IPS-15b (cell line): ENCODE measurements around the gene DIDO1.
"Not testable (repeated sequence)": the region's sequence is repeated elsewhere in the genome, so short reads cannot be mapped to it uniquely, and the experiment has no call there.

Experiments
- H3K27me3 ChIP-seq: one replicate; pipeline ENCODE4 v1.6.1; 2013; ENCODE audit warnings: low read length; ENCODE audit not compliant: control insufficient read depth, insufficient read depth
- H3K36me3 ChIP-seq: one replicate; pipeline ENCODE4 v1.6.1; 2013; ENCODE audit warnings: low read length; ENCODE audit not compliant: control insufficient read depth, insufficient read depth
- H3K4me1 ChIP-seq: one replicate; pipeline ENCODE4 v1.6.1; 2013; ENCODE audit warnings: mild to moderate bottlenecking, low read length; ENCODE audit not compliant: control insufficient read depth, insufficient read depth
- H3K4me3 ChIP-seq: one replicate; pipeline ENCODE4 v1.5.1; 2013; ENCODE audit warnings: low read depth, low read length
- H3K9ac ChIP-seq: one replicate; pipeline ENCODE4 v1.6.1; 2013; ENCODE audit warnings: low read depth, mild to moderate bottlenecking, low read length
- H3K9me3 ChIP-seq: one replicate; pipeline ENCODE4 v1.6.1; 2013; ENCODE audit warnings: mild to moderate bottlenecking, low read length; ENCODE audit not compliant: control insufficient read depth, insufficient read depth

Gene DIDO1

GRCh38 chr20:62931464-62931863 lies 5.2 kb upstream of the DIDO1 start:
- H3K4me3 ChIP-seq: no peak overlapping the region
- peaks cover 12% of the 10 kb centered on the region for H3K36me3 ChIP-seq
- no peaks in the 10 kb centered on the region for H3K9me3 ChIP-seq
- H3K9ac ChIP-seq: no peak overlapping the region
- H3K27me3 ChIP-seq: no peaks in the 10 kb centered on the region
- peaks cover 43% of the 10 kb centered on the region for H3K4me1 ChIP-seq

- H3K36me3 ChIP-seq: peaks cover 3% of the 10 kb centered on the region
- peak overlapping the region; percentile 79 for H3K9ac ChIP-seq
- H3K27me3 ChIP-seq: no peaks in the 10 kb centered on the region
- peaks cover 30% of the 10 kb centered on the region for H3K4me1 ChIP-seq
- no peaks in the 10 kb centered on the region for H3K9me3 ChIP-seq
- H3K4me3 ChIP-seq: peak overlapping the region; percentile 88
Measured at GRCh38 chr20:62929051-62929538, 2.8 kb upstream of the DIDO1 start.

- Histone ChIP-seq H3K27me3 (no peaks in the 10 kb centered on the region), H3K4me3 (peak overlapping the region; percentile 88), H3K36me3 (no peaks in the 10 kb centered on the region), H3K9me3 (no peaks in the 10 kb centered on the region), H3K9ac (peak overlapping the region; percentile 88), H3K4me1 (peaks cover 34% of the 10 kb centered on the region)
Measured at GRCh38 chr20:62928246-62928939, 2.1 kb upstream of the DIDO1 start.

GRCh38 chr20:62927128-62927705 lies 912 bp upstream of the DIDO1 start:
- Histone ChIP-seq H3K27me3 (no peaks in the 10 kb centered on the region), H3K36me3 (no peaks in the 10 kb centered on the region), H3K4me3 (peak overlapping the region; percentile 88), H3K9me3 (no peaks in the 10 kb centered on the region), H3K9ac (peak overlapping the region; percentile 88), H3K4me1 (peaks cover 34% of the 10 kb centered on the region)

GRCh38 chr20:62925420-62926228 lies 681 bp downstream of the DIDO1 start:
- Histone ChIP-seq H3K4me1 (peaks cover 26% of the 10 kb centered on the region), H3K9me3 (no peaks in the 10 kb centered on the region), H3K9ac (peak overlapping the region; percentile 92), H3K27me3 (no peaks in the 10 kb centered on the region), H3K4me3 (peak overlapping the region; percentile 88), H3K36me3 (no peaks in the 10 kb centered on the region)

- H3K9me3 ChIP-seq: no peaks in the 10 kb centered on the region
- peaks cover 28% of the 10 kb centered on the region for H3K4me1 ChIP-seq
Measured at GRCh38 chr20:62925076-62925419, 1.3 kb downstream of the DIDO1 start.

GRCh38 chr20:62924442-62925075 lies 1.7 kb downstream of the DIDO1 start:
- Histone ChIP-seq H3K4me3 (peak overlapping the region; percentile 88), H3K9me3 (no peaks in the 10 kb centered on the region), H3K36me3 (no peaks in the 10 kb centered on the region), H3K9ac (peak overlapping the region; percentile 92), H3K27me3 (no peaks in the 10 kb centered on the region), H3K4me1 (peaks cover 32% of the 10 kb centered on the region)

More at GRCh38 chr20:62925076-62925419, 1.3 kb downstream of the DIDO1 start:
- Histone ChIP-seq H3K9ac (peak overlapping the region; percentile 92), H3K4me3 (peak overlapping the region; percentile 88), H3K36me3 (no peaks in the 10 kb centered on the region), H3K27me3 (no peaks in the 10 kb centered on the region)

GRCh38 chr20:62923669-62924441 lies 2.5 kb downstream of the DIDO1 start:
- H3K4me3 ChIP-seq: peak overlapping the region; percentile 88

GRCh38 chr20:62923059-62923668 lies 3.1 kb downstream of the DIDO1 start:
- not testable (repeated sequence) for H3K4me3 ChIP-seq, H3K27me3 ChIP-seq, H3K36me3 ChIP-seq, H3K9me3 ChIP-seq, H3K9ac ChIP-seq
- H3K4me1 ChIP-seq: peaks cover 39% of the 10 kb centered on the region

More at GRCh38 chr20:62923669-62924441, 2.5 kb downstream of the DIDO1 start:
- H3K9ac ChIP-seq: no peak overlapping the region
- no peaks in the 10 kb centered on the region for H3K27me3 ChIP-seq
- no peaks in the 10 kb centered on the region for H3K36me3 ChIP-seq
- no peaks in the 10 kb centered on the region for H3K9me3 ChIP-seq
- H3K4me1 ChIP-seq: peaks cover 34% of the 10 kb centered on the region

GRCh38 chr20:62922451-62922921 lies 3.8 kb downstream of the DIDO1 start:
- no peak overlapping the region for H3K4me3 ChIP-seq
- no peaks in the 10 kb centered on the region for H3K9me3 ChIP-seq
- no peak overlapping the region for H3K9ac ChIP-seq
- no peaks in the 10 kb centered on the region for H3K27me3 ChIP-seq
- no peaks in the 10 kb centered on the region for H3K36me3 ChIP-seq
- peaks cover 39% of the 10 kb centered on the region for H3K4me1 ChIP-seq
